ENCODE results near the gene RAPGEF2.
"Not testable (repeated sequence)": the region's sequence is repeated elsewhere in the genome, so short reads cannot be mapped to it uniquely, and the experiment has no call there.

The RAPGEF2 gene

DNA sequence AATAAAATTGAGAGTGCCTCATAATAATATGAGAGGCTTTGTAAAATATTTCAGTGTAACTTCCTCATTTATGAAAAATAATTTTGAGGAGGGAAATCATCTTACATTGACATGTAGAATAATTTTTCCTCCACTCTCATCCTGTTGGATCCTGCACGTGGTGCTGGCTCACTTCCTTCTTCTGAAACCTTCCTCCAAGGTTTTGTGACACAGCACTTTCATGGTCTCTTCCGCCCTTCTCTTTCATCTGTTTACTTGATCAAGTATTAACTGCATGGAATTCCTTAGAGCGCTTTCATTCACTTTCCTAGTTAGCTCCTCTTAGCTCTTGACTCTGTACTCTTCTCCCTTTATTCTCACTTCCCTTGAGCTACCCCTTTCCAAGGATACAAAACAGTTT, 246.5 kb downstream of the RAPGEF2 start:
- DNase-seq (ENCODE audit: insufficient read length, low spot score) (no peak), FAIRE-seq (no peak)

DNA sequence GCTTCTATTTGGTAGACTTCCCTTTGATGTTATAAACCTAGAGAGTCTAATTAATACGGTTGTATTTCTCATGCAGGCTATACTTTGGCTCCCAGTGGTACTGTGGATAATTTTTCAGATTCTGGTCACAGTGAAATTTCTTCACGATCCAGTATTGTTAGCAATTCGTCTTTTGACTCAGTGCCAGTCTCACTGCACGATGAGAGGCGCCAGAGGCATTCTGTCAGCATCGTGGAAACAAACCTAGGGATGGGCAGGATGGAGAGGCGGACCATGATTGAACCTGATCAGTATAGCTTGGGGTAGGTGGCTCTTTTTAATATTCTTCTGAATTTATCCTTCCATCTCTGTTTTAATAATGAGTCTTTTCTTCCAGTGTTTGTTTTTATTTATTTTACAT, 249.7 kb downstream of the RAPGEF2 start:
- DNase-seq (ENCODE audit: insufficient read length, low spot score) (no peak), FAIRE-seq (no peak)

DNA sequence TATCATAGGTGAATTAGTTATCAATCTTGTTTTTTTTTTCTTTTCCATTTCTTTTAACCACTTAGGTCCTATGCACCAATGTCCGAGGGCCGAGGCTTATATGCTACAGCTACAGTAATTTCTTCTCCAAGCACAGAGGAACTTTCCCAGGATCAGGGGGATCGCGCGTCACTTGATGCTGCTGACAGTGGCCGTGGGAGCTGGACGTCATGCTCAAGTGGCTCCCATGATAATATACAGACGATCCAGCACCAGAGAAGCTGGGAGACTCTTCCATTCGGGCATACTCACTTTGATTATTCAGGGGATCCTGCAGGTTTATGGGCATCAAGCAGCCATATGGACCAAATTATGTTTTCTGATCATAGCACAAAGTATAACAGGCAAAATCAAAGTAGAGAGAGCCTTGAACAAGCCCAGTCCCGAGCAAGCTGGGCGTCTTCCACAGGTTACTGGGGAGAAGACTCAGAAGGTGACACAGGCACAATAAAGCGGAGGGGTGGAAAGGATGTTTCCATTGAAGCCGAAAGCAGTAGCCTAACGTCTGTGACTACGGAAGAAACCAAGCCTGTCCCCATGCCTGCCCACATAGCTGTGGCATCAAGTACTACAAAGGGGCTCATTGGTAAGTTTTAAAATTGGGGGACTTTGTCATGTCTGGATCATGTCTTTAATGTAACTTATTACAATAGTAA, 250.7 kb downstream of the RAPGEF2 start:
- DNase-seq (ENCODE audit: insufficient read length, low spot score) (no peak), FAIRE-seq (no peak)

DNA sequence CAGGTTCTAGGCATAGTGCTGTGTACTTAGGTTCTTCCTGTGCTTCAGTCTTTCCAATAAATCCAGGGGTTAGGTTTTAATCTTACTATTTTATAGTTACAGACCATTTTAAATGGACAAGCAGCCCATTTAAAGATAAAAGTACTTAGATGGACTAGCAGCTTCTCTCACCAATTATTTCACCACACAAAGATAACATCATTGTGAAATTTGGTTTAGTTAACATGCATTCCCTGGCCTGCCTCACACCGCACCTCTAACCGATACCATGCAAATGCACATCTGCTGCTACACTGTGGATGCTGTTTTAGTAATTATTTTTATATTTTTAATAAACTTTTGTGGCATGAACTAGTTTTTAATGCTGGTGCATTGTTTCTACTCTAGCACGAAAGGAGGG, 252.6 kb downstream of the RAPGEF2 start:
- DNase-seq (ENCODE audit: insufficient read length, low spot score) (no peak), FAIRE-seq (no peak)

DNA sequence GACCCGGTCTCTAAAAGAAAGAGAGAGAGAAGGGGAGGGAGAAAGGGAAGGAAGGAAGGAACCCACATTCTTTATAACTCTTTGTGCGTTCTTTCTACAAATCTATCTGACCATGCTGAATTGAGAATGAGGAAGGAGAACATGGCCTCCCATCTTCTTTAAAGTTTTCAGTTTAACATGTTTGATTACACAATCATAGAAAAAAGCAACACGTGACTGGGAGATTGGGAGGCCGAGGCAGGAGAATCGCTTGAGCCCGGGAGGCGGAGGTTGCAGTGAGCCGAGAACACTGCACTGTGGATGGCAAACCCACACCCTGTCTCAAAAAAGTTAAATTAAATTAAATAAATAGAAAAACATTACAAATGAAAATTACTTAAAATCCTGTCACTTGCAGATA, 254.5 kb downstream of the RAPGEF2 start:
- FAIRE-seq = no peak
- DNase-seq (ENCODE audit: insufficient read length, low spot score) = no peak

DNA sequence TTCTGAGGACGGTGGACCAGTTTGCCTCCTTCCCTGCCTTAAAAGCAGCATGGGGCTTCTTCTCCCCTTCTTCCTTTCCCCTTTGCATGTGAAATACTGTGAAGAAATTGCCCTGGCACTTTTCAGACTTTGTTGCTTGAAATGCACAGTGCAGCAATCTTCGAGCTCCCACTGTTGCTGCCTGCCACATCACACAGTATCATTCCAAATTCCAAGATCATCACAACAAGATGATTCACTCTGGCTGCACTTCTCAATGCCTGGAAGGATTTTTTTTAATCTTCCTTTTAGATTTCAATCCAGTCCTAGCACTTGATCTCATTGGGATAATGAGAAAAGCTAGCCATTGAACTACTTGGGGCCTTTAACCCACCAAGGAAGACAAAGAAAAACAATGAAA, 255.3 kb downstream of the RAPGEF2 start:
- peak; percentile 33 for DNase-seq (ENCODE audit: insufficient read length, low spot score)
- FAIRE-seq = peak; percentile 80

DNA sequence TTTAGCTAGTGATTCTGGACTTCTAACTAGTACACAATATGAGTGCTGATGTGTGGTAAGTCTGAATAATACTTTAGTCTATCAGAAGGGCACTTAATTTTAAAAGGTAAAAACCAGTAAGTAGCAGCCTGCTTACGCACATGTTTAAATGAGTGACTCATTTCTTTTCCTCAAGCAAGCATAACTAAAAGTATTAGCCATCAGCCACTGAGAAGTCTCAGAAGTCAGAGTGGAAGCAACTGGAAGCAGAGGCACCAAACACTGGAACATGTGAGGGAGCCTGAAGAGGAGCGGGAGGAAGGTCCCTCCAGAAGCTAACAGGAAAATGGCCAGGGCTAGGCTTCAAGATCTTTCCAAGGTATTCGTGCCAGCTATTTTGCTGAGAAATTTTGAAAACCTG, 257.7 kb downstream of the RAPGEF2 start:
- FAIRE-seq (no peak), DNase-seq (ENCODE audit: insufficient read length, low spot score) (peak; percentile 30)

DNA sequence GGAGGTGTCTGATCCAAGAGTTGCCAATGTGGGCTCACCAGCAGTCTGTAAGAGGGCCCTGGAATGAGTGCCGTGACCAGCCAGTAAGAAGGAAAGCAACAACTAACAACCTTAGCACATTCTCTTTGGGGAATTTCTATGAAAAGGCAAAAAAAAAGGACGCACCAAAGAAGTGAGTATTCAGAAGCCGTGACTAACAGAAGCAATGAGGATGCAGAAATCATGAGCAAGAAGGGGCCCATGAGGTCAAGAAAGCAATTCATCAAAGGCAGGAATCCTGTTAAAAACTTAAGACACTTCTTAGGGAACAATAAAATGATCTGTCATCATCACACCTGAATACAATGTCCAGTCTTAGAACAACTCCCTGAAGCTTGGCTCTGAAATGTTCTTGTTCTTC, 260.5 kb downstream of the RAPGEF2 start:
- FAIRE-seq (no peak), DNase-seq (ENCODE audit: insufficient read length, low spot score) (no peak)

DNA sequence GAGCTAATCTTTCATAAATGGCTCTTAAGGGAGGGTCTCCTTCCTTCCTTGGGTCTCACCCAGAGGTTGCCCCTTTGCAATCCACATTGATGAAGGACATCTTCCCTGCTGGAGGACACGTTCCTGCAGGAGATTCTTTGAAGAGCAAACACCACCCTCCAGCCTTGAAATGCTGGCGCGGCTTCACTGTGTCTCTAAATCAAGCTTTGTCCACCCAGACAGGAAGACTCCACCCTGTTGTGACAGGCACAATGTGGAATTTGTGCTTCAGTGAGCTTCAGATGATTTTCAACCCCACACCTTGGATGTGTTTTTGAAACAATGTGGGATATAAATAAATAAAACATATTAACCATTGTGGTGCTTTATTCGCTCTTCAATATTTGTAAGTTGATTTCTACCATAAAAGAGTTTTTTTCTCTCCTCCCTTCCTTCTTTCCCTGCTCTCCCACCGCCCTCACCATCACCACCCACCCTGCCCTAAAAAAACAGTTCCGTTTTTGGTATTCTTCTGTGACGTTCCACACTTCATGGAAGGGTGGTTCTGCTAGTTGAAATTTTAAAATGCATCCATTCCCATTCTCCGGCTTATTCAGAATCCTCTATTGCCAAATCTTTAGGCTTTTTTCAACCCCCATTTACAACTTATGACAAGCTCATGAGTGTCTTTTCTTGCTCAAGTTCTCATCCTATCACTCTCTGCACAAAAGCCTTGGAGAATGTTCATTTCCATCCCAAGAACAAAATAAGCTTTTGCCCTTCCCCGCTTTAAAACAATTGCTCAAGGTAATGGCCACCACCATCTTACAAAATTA, 264.3 kb downstream of the RAPGEF2 start:
- FAIRE-seq (no peak), DNase-seq (ENCODE audit: insufficient read length, low spot score) (peak; percentile 34)

DNA sequence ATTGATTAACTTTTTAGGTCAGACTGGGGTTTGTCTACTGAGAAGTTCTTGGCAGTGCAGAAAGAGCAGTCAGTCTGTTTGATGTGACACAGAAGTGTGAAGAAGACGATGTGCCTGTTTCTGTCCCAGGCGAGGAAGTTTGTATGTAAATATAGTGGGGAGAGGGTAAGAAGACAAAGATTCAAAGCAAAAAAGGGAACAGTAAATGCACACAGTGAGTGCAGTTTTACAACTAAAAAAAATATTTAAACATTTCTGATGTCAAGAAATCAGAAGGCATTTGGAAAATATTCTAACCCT, 264.9 kb downstream of the RAPGEF2 start:
- DNase-seq (ENCODE audit: insufficient read length, low spot score) (no peak), FAIRE-seq (no peak)

DNA sequence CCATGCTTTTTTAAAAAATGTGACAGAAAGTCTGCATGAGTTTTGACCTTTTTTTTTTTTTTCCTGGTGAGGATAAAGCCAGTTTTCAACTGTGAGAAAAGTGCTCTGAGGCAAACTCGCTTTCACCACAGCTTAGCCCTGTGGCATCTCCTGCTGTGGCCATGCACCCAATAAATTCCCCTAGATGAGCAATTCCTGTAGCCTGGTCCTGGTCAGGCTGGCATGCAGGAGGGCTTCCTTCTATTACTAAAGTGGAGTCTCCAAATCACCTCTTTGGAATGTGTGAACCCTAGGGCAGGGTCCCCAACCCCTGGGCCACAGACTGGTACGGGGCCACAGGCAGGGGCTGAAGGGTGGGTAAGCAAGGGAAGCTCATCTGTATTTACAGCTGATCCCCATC, 265.4 kb downstream of the RAPGEF2 start:
- FAIRE-seq = peak; percentile 31
- DNase-seq (ENCODE audit: insufficient read length, low spot score) = no peak

DNA sequence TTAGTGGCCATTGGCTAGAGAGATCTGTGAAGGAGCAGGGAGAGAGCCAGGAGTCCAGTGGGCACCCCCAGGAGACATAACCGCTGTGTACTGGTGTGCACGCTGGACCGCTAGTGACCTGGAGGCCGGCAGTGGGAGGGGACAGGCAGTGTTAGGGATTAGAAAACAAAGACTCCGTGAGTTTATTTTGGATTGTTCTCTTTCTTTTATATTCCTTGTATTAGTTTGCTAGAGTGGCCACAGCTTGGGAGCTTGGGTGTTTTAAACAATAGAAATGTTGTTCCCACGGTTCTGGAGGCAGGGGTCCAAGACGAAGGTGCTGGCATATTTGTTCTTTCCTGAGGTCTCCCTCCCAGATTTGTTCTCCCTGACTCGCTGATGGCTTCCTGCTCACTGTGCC, 266.4 kb downstream of the RAPGEF2 start:
- DNase-seq (ENCODE audit: insufficient read length, low spot score) (no peak), FAIRE-seq (no peak)

DNA sequence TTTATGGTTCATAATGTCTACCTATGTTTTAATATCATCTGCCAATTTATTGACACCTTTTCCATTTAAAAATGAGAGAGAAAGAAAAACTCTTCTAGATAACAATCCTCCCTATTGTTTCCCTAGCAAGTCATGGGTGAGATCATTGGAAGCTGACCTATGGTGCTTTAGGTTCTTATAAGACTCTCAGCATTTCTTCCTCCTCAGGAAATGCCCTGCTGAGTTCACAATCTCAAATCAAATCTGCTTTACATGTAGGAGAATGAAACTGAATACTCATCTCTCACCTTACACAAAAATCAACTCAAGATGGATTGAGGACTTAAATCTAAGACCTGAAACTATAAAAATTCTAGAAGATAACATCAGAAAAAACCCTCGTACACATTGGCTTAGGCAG, 267.4 kb downstream of the RAPGEF2 start:
- DNase-seq (ENCODE audit: insufficient read length, low spot score) = no peak

DNA sequence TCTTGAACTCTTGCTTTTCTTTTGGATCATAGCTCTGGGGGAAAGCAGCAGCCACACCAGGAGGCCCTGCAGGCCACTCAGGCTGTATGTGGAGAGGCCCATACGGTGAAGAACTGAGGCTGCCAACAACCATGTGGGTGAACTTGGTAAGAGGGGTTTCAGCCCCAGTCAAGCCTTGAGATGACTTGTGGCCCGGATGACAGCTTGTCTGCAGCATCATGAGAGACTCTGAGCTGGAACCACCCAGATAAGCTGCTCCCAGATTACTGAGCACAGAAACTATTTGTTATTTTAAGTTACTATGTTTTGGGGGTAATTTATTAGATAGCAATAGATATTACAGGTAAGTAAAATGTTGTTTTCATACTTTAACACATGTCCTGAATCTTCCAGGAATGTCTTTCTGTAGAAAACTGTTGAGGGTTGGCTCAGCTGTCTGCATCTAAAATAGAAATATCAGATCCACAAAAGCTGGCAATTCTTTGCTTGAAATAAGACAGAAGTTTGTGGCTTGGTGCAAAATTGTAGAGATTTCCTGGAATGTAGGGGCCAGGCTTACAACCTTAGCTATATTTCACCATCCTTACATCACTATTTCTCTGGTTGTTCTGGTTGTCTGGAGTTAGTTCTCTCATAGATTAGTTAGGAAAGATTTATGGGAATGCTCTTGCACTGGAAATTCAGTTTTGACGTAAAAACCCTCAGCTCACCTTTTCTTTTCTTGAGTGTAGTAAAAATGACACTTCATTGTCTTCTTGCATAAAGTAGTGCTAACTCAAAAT, 272.1 kb downstream of the RAPGEF2 start:
- FAIRE-seq (no peak), DNase-seq (ENCODE audit: insufficient read length, low spot score) (no peak)

More for the DNA sequence above, 267.4 kb downstream of the RAPGEF2 start:
- no peak for FAIRE-seq

DNA sequence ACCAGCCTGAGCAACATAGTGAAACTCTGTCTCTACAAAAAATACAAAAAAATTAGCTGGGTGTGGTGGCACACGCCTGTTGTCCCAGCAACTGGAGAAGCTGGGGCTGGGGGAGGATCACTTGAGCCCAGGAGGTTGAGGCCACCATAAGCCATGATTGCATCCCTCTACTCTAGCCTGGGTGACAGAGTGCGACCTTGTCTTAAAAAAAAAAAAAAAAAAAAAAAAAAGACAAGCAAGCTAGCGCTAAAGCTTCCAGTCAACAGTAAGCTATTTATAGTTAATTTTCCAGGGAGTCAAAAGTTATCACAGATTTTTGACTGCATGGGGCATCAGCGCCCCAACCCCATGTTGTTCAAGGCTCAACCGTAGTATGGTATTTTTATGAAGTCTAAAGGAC, 273.4 kb downstream of the RAPGEF2 start:
- FAIRE-seq (no peak), DNase-seq (ENCODE audit: insufficient read length, low spot score) (no peak)

DNA sequence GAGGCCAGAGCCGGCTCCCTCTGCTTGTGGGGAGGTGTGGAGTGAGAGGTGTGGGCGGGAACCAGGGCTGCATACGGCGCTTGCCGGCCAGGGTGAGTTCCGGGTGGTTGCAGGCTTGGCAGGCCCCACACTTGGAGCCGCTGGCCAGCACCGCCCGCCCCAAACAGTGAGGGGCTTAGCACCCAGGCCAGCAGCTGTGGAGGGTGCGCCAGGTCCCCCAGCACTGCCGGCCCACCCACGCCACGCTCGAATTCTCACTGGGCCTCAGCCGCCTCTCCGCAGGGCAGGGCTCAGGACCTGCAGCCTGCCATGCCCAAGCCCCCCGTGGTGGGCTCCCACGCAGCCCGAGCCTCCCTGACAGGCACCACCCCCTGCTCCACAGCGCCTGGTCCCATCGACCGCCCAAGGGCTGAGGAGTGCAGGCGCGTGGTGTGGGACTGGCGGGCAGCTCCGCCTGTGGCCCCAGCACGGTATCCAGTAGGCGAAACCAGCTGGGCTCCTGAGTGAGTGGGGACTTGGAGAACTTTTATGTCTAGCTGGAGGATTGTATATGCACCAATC, 275.3 kb downstream of the RAPGEF2 start:
- FAIRE-seq (no peak), DNase-seq (ENCODE audit: insufficient read length, low spot score) (no peak)

DNA sequence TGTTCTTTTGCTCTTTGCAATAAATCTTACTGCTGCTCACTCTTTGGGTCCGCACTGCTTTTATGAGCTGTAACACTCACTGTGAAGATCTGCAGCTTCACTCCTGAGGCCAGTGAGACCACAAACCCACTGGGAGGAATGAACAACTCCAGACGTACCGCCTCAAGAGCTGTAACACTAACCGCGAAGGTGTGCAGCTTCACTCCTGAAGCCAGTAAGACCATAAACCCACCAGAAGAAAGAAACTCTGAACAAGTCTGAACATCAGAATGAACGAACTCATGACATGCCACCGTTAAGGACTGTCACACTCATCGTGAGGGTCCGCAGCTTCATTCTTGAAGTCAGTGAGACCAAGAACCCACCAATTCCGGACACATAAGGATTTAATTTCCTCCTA, 276.2 kb downstream of the RAPGEF2 start:
- DNase-seq (ENCODE audit: insufficient read length, low spot score); FAIRE-seq: not testable (repeated sequence)

DNA sequence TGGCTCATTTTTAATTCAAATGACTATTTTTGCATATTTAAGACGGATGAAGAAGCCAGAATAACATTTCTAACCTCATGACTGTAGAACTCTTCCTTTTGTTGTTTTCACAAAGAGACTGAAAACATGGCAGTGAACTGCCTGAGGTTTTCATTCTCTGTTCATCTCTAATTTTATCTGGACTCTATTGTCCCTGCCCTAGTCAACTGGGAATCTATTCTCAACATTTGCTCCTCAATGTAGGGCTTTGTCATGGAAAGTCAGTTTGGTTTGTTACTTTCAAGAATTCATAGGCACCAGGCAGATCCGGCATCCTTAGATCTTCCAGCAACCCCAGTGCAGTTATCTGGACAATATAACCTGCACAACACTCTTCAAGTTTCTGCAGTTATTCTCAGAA, 277.0 kb downstream of the RAPGEF2 start:
- DNase-seq (ENCODE audit: insufficient read length, low spot score) = no peak
- FAIRE-seq = no peak

DNA sequence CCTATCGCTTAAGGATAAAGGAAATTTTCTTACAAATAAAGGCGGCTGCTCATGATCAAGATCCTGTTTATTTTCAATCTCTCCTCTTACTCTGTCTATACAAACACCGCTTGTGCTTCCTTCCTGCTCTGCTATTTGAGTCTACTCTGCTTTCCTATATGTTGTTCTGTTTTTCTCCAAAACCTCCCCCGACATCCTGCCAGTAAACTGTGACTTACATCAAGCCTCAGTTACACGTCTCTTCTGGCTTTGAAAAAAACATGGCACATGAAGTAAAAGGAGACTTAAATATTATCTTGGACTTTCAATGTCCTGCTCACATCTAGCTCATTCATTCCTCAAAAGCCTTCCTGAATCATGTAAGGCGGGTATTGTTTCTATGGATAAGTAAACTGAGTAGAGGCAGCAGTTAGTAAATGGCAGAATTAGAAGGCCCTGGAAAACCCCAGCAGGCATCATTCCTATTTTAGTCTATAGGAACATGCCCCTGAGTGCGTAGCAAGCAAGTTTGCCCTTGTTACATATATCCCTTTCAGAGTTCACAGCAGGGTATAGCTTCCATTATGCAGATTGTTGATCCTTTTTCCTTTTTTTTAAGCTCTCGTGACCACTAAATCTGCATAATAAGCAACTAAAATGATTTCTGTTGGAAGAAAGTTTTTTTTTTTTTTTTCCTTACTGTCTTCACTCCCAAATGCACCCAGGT, 280.1 kb downstream of the RAPGEF2 start:
- no peak for DNase-seq (ENCODE audit: insufficient read length, low spot score)
- no peak for FAIRE-seq

DNA sequence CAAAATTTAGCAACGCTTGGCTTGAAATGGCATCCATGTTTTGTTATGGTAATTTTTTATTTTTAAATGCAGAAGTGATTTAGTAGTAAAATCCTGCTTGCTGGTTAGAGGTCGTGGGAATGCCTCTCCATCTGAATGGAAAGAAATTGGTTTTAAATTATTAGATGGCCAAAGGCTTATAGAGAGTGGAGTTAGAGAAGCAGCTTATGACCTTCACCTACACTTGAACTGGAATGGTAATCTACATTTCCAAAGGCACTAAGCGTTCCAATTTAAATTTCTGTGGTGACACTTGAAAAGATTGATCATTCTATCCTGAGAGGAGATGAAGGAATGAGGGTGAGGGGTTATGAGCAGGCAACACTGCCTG, 280.7 kb downstream of the RAPGEF2 start:
- FAIRE-seq = no peak
- no peak for DNase-seq (ENCODE audit: insufficient read length, low spot score)

DNA sequence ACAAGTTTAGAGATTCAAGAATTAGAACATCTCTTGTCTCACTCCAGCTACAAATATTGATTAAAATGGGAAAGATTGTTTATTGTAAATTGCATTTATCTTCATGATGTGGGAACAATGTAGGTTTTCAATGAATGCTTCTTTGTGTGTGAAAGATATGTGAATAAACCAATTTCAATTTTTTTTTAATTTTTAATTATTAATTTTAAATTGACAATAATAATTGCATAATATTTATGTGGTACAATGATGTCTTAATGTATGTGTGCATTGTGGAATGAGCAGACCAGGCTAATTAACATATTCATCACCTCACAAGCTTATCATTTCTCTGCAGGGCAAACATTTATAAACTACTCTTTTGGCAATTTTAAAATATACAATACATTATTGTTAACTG, 281.1 kb downstream of the RAPGEF2 start:
- DNase-seq (ENCODE audit: insufficient read length, low spot score) = no peak
- FAIRE-seq = no peak
